Placental epithelial cell (primary cell): ENCODE measurements around the gene SLC5A6. TPM values are rescaled to one million over a fixed set of nuclear protein-coding genes. Genes with fewer than 3 reads are reported as not detected.

ENCODE experiments used
- total RNA-seq: library from RNA; depleted of rRNA; stranded (reverse); fragments of >200 nt; gene quantifications from 2 replicates; pipeline ENCODE4 v1.2.3, GENCODE V29; 2012

The SLC5A6 gene
- total RNA-seq = 174 and 243 TPM in 2 replicates

GRCh38 chr2:27211943-27212625, at the start of gene SLC5A6, which contains the start of gene ATRAID:
TSS of gene SLC5A6 (minus strand) at chr2:27212268. CDS start at chr2:27207650, 4,618 bp downstream.
TSS of gene ATRAID (plus strand) at chr2:27212041. CDS start at chr2:27212369, 328 bp downstream.

GRCh38 chr2:27217173-27218121, 5.4 kb upstream of the SLC5A6 start, which contains the start of gene CAD:
TSS of gene CAD (plus strand) at chr2:27217369. CDS start at chr2:27217552, 183 bp downstream.

Other genes starting within 250 kb of the SLC5A6 start
- gene MAPRE3, start 241.6 kb downstream of the SLC5A6 start, total RNA-seq = 1.3 and 2.0 TPM in 2 replicates
- gene TMEM214, start 179.3 kb downstream of the SLC5A6 start, total RNA-seq = 68.0 and 78.1 TPM in 2 replicates
- 39.6 and 41.2 TPM in 2 replicates for gene AGBL5, start 160.6 kb downstream of the SLC5A6 start, total RNA-seq
- gene OST4, start 140.6 kb downstream of the SLC5A6 start, total RNA-seq = 217 and 424 TPM in 2 replicates
- gene EMILIN1, start 133.7 kb downstream of the SLC5A6 start, total RNA-seq = 5.2 and 24.7 TPM in 2 replicates
- under 0.01 TPM in 1 of 2 replicates, not detected in the other for gene KHK, start 125.5 kb downstream of the SLC5A6 start, total RNA-seq
- under 0.01 and 0.33 TPM in 2 replicates for gene CGREF1, start 93.1 kb downstream of the SLC5A6 start, total RNA-seq
- not detected in 2 replicates for gene ABHD1, start 88.5 kb downstream of the SLC5A6 start, total RNA-seq
- 44.4 and 75.3 TPM in 2 replicates for gene PREB, start 77.6 kb downstream of the SLC5A6 start, total RNA-seq
- gene PRR30, start 72.9 kb downstream of the SLC5A6 start, total RNA-seq = not detected in 2 replicates
- not detected in 2 replicates for gene TCF23, start 63.3 kb downstream of the SLC5A6 start, total RNA-seq
- gene ATRAID, start 227 bp downstream of the SLC5A6 start, total RNA-seq = 197 and 201 TPM in 2 replicates
- 46.3 and 52.6 TPM in 2 replicates for gene CAD, start 5.1 kb upstream of the SLC5A6 start, total RNA-seq
- 0.11 TPM in 1 of 2 replicates, not detected in the other for gene SLC30A3, start 50.8 kb upstream of the SLC5A6 start, total RNA-seq
- not detected in 2 replicates for gene DNAJC5G, start 63.2 kb upstream of the SLC5A6 start, total RNA-seq
- gene TRIM54, start 70.2 kb upstream of the SLC5A6 start, total RNA-seq = not detected in 2 replicates
- gene UCN, start 96.2 kb upstream of the SLC5A6 start, total RNA-seq = 0.22 and 2.0 TPM in 2 replicates
- gene MPV17, start 110.8 kb upstream of the SLC5A6 start, total RNA-seq = 56.1 TPM in 2 replicates
- gene GTF3C2, start 144.5 kb upstream of the SLC5A6 start, total RNA-seq = 43.6 and 52.2 TPM in 2 replicates
- gene EIF2B4, start 158.1 kb upstream of the SLC5A6 start, total RNA-seq = 30.6 and 34.1 TPM in 2 replicates
- gene SNX17, start 158.3 kb upstream of the SLC5A6 start, total RNA-seq = 148 and 178 TPM in 2 replicates
- 10.5 and 11.4 TPM in 2 replicates for gene ZNF513, start 168.5 kb upstream of the SLC5A6 start, total RNA-seq
- gene PPM1G, start 197.3 kb upstream of the SLC5A6 start, total RNA-seq = 47.9 and 50.6 TPM in 2 replicates
- 171 and 233 TPM in 2 replicates for gene NRBP1, start 216.4 kb upstream of the SLC5A6 start, total RNA-seq
- gene KRTCAP3, start 230.1 kb upstream of the SLC5A6 start, total RNA-seq = 8.2 and 22.0 TPM in 2 replicates